Globus pallidus (tissue), 1 donor: ENCODE measurements around the gene RNF207.

Experiments used
- DNase-seq: peaks from one replicate; pipeline ENCODE4 v3.0.0-alpha.2; 2015; ENCODE audit warnings: low spot score

The RNF207 gene

DNA sequence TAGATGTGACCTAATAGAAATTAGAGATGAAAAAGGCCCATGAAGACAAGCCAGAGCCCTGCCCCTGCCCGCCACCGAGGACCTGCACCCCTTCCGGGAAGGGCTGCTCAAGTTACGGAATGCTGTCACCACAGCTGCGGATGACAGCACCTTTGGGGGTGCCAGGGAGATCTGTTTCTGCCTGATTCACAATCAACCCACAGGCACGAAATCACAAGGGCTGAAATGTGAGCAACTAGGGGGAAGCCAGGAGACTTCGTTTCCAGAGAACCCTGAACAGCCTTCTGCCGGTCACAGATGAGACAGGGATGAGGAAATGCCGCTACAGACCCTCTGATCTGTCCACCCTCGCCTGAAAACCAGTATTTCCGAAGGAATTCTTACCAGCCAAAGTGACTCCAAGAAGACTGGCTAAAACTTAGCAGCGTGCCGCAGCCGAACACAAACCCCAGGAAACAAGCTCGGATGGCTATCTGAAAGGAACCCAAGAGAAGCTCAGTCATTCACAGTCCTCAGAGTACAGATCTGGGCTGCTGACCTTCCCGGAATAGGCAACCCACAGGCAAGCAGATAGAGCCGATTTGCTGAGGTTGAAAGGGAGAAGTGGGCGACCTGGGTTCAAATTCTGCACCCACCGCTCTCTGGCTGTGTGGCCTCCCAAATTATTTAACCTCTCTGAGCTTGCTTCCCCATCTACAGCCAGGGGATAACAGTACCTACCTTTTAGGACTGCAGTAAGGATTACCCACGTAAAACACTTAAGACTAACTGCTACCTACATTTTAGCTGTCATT is 28.8 kb downstream of the RNF207 start:
- DNase-seq: no peak

DNA sequence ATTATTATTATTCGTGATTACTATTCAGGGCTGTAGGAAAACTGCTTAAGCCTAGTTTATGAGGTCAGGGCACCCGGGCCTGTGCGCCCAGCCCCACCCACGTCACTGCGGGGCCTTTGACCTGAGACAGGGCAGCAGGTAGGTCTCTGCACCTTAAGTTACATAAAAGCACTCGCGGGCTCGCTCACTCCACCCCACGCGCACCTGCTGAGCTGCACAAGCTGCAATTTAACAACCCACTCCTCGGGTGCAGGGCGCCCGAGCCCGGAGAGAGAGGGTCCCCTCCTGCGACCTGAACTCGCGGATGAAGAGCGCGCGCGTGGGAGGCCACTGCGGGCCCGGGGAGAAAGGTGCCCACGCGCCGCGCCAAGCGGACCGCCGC is 29.4 kb downstream of the RNF207 start:
- no peak for DNase-seq

DNA sequence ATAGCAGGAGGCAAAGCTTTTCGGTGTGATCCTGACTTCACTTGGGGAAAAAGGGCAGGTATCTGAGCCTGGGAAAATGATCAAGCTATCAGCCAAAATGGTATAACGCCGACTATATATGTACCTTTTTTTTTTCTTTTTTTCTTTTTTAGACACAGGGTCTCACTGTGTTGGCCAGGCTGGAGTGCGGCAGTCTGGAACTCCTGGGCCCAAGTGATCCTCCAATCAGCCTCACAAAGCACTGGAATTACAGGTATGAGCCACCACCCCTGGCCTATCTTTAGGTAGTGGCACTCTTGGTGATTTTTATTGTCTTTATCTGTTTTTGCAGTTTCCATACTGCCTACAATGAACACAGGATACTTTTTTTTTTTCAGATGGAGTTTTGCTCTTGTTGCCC is 31.2 kb downstream of the RNF207 start:
- DNase-seq: no peak

DNA sequence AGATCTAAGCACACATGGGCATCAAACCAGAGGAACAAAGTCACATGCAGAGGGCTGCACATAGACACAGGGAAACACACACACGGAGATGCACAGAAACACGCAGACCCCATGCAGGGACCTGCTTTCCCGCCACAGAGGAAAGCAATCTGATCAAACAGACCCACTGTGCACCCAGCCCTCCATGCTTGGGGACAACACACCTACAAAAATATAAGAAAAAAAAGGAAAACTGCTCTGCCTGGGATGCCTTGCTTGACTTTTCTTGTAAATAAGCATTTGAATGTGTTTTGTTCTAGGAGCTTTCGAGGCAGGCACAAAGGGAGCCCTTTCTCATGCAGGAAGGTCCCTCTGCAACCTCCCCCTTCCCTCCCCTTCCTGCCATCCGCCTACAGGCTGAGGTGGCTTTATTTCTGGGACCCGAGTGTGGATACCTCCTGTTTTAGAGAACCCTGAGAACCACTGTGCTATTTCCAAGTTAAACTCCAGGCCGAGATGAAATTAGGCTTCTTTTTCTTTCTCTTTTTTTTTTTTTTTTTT is 33.4 kb downstream of the RNF207 start:
- DNase-seq: no peak

DNA sequence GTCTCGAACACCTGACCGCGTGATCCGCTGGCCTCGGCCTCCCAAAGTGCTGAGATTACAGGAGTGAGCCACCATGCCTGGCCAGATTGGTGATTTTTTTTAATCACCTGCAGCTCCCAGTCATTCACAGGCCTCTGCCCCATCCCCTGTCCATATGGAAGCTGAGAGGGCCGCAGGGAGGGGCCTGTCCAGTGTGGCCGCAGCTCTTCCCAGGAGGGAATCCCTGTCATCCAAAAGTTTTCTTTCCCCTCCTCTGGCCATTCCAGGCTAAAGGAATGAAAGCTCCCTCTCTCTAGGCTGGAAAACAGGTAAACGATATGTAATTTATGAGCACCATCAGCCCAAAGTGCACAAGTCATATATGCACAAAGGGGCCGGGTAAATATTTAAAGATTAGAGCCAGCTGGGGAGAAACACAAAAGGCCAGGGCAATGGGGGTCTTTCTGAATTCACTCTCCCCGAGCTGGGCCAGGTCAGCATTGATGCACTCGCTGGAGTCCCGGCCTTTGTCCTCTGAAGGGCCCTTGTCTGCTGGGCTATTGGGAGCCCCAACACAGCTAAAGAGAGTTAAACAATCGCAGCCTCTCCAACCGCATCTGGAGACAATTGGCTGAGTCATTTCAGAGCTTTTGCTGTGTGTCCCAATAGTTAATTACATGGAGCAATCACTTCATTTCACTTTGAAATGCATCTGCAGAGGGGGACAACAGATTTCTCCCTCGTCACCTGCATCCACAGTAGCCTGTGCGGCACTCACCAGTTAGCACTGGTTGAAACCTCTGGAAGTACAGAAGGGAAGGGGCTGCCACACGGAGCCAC is 34.2 kb downstream of the RNF207 start:
- no peak for DNase-seq

DNA sequence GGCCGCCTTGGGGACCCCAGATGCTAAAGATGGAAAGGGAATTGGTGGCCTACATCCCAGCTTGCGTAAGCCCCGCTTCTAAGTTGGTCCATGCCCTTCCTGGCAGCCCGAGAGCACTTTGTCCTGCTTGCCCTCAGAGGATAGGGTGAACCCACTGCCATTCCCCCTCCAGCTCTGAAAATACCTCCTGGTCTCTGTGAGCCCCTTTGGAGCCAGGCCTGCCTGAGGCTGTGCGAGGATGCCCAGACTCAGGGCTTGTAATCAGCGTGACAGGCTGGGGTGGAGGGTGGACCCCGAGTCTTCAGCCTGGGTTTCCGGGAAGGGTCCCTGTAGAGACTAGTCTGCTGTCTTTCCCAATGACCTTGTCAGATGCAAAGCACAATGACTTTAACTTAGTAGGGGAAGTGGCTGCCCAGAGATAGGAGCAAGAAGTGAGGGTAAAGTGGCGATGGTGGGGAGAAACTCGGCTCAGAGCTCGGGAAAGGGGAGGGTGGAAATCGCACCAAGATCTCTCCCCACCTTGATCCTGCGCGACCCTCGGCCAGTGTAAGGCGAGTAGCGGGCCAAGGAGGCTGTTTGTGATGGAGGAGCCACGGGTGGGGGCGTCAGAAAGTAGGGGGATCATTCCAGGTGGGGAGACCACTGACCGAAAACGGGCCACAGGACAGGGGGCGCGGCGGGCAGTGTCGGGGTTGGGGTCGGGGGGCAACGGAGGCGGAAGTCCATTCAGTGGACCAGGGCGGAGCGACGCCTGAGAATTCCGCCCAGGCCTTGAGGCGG is 35.4 kb downstream of the RNF207 start:
- DNase-seq: no peak

DNA sequence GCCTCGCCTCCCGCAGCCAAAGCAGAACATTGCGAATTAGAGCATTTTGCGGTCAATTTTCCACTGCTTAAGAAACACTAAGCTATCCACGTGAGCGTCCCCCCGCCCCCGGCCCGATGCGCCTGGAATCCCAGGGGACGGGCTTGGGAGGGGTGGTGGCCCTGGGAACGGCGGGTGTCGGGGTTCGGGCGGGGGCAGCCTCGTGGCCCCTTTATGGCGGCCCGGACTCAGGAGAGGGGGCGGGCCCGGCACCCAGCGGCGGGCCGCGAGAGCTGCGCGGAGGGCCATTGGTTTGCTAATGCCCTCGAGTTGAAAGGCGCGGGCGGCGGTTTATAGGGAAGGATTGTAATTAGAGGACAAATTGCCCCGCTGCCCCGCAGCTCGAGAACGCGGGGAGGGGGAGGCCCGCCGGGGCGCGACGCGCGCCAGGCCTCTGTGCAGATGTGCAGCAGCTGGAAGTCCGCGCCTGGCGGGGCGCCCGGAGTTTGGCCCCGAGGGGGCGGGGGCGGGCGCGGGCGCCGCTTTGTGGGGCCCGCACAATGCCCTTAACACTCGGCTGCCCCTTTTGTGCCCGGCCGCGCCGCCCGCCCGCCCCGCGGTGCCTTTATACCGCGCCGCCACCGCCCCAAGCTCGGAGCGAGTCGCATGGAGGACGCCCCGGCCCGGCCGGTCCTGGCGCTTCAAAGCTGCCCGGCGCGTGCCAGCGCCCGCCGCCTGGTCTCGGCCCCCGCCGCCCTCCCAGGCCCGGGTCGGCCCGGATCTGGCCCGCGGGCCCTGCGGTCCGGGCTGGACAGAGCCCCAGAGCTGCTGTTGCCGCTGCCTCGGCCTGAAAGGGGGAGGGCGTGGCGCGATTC is 36.2 kb downstream of the RNF207 start:
- no peak for DNase-seq

DNA sequence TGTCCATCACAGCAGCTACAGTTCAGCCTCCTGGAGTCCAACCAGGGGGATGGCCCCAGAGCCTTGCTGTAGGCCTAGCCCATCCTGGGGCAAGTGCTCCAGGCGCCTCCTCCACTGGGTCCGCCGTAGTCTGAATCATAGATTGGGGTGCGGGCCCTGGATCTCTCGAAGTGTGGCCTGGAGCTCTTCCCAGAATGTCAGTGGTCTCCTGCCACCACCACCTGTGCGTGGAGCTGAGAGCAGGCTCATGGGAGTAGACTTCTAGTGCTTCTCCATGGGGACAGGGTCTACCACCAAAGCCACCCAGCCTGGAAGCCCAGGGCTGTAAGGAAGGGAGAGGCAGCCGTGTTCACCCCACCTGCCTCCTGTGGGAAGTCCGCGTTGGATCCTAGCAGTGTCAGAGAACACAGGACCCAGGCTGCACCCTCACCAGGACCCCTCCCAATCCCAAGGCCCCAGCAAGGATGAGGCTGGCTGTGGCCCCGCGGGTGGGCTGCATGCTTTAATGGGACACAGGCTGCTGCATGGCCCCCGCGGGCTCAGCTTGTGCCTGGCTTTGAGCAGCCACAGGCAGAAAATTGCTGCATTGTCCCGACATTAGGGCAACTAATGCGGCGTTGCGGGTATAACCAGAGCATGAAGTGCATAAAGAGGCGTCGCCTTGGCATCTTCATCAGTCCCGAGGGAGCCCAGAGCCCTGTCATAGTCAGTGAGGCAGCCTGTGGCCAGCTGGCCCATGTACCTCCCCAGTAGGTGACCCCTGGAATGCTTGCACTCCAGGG is 37.3 kb downstream of the RNF207 start:
- no peak for DNase-seq

DNA sequence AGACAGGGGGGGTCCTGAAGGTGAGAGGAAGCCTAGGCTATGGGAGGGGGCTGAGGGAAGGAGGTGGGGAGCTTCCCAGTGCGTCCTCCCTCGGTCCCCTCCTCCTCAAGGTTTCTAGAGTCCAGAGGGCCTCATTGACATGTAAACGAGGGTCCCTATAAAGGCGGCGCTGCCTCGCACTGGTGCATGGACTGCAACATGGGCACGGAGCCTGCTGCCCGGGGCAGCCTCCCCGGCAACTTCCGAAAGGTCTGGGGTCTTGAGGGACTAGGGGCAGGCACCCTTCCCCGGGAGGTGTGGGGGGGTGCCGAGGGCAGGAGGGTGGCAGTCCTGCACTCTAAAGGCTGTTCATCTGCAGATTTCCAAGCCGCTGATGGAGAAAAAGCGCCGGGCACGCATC is 38.1 kb downstream of the RNF207 start, which contains the start of gene HES3:
TSS of gene HES3 (plus strand) at position 187 of the 400 bp plus-strand sequence. CDS start at position 374, 187 bp downstream.
- no peak for DNase-seq

DNA sequence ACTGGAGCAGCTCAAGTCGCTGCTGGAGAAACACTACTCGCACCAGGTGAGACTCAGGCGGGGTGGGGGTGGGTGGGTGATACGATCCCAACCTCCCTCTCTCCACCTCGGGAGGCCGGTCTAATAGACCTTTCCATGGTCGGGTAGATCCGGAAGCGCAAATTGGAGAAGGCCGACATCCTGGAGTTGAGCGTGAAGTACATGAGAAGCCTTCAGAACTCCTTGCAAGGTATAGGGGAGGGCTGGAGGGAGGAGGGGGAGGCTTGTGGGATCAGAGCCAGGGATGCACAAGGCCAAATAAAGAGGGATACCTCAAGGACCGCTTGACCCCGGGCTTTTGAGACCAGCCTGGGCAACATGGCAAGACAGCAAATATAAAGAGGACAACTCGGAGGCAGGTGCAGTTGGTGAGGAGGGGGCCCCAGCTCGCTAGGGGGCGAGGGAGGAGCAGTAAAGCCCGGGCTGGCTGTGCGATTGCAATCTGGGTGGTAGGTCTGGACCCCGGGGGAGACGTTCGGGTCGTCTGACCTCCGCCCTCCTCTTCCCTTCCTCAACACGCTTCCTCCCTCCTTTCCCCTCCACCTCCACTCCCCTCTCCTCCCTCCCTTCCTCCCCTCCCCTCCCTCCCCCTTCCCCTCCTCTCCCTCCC is 38.6 kb downstream of the RNF207 start:
- no peak for DNase-seq

DNA sequence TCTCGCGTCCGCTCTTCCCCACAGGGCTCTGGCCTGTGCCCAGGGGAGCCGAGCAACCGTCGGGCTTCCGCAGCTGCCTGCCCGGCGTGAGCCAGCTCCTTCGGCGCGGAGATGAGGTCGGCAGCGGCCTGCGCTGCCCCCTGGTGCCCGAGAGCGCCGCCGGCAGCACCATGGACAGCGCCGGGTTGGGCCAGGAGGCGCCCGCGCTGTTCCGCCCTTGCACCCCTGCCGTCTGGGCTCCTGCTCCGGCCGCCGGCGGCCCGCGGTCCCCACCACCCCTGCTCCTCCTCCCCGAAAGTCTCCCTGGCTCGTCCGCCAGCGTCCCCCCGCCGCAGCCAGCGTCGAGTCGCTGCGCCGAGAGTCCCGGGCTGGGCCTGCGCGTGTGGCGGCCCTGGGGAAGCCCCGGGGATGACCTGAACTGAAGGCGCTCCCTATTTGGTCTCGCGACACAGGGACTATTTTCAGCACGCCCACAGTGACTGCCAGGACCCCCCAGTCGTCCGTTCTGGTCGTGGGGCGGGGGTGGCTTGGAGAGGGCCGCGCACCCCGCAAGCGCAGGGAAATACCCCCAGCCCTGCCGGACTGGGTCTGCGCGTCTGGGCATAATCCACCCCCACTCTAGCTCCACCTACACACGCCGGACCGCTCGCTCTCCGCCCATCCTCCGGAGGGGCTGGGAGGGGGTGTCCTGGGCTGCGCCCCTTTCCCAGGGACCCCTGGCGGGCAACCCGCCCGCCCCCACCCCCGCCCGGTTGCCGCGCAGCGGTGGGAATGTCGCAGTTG is 39.4 kb downstream of the RNF207 start:
- DNase-seq: peak; percentile 62

DNA sequence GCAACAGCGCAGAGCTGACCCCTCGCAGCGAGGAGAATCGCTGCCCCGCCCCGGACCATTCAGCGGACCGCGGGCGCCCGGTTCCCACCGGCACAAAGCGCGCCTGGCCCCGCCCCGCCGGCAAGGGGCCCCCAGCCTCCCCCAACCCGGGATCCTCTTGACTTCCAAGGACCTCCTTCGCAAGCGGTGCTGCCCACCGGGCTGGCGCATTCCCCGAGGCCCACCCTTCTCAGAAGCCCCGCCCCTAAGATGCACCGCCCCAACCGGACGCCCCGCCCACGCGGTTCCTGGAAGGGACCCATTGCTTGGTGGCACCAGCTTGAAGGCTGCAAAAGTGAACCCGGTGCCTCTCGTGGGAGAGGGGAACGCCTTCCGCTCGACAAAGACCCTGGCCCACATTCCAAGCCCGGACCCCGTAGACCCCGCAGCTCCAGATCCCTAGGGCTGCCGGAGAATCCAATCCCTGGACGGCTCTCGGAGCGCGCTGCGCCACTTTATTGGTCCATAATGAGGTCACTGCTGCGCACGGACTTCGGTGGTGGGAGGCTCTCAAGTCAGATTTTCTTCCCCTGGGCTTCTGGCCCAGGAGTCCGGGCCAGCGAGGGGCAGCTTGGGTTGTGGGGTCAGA is 40.1 kb downstream of the RNF207 start:
- DNase-seq: no peak

DNA sequence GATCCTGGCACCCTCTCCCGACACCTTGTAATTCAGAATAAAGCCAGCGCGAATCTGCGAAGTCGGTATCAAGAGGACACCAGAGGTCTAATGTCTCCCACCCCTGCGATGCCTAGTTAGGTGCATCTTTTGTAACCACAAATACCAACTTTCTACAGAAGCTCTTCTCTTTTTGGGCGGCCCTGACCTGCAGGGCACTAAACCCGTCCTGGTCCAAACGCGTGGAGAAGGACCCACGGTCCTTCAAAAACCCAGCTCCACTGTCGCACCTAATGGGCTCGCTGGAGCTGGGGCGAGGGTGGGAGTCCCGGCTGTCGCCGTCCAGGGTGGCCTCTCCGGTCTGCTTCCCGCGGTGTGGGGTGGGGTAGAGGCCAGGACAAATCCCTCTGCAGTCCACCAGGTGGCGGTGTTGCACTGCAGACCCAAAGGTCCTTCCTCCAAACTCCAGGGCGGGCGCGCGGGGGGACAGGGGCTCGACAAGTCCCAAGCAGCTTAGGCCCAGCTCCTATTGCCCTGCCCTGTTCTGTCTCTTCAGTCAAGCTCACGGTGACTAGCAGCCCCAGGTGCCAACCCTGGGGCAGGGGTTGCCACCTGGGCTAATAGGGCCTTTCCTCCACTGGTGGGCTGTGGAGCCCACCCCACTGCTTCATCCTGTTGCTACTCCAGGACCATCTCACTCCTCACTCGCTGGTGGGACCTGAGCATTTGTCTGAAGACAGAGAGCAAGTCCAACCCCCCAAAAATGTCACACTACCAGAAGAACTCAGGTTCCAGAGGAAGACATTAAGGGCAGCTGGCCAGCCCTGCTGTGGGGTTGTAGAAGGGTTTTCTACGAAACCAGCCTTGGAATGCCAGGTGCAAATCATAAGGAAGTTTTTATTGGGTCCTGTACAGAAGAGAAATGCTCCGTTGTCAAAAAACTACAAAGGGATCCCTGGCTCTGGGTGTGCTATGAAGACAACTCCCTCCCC is 40.9 kb downstream of the RNF207 start:
- DNase-seq: peak; percentile 58

DNA sequence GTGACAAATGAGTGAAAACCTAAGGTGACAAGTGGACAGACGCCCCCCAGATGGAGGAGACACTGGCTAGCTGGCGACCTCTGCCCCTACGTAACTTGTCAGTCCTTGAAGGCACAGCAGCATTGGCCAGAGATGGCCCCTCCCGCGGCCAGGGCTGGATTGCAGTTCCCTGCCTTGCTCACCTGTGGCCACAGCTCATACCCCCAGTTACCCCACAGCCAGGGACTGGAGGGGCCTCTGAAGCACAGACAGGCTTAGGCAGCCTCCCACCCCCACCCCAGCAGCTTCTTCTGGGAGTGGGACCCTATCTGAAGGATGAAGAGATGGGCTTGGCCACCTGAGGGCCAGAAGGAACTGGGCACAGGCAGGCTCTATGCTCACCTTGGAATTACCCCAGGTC is 41.7 kb downstream of the RNF207 start:
- no peak for DNase-seq

DNA sequence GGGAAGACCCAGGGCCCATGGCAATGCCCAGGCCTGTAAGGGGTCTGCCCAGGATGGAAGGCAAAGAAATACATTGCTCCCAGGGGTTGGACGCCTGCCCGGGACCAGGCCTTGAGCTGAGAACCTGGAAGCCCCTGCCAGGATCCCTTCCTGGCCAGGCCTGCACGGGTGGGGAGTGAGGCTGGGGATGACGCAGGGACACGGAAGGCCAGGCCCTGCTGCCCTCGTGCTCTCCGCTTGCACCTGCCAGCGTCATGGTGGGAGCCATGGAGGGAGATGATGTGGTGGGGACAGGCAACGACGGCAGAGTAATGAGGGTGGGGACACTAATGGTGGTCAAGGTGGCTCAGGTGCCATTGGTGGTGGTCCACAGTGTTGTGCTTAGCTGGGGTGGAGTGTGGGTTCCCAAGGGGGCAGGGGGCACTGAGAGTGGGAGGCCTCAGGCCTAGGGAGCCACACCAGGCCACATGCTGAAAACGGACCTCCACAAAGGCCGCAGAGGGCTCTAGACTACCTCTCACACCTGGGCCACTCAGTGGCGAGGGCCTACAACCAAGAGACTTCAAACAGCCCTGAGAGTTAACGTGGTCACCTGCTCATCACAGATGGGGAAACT is 42.4 kb downstream of the RNF207 start:
- DNase-seq: no peak

DNA sequence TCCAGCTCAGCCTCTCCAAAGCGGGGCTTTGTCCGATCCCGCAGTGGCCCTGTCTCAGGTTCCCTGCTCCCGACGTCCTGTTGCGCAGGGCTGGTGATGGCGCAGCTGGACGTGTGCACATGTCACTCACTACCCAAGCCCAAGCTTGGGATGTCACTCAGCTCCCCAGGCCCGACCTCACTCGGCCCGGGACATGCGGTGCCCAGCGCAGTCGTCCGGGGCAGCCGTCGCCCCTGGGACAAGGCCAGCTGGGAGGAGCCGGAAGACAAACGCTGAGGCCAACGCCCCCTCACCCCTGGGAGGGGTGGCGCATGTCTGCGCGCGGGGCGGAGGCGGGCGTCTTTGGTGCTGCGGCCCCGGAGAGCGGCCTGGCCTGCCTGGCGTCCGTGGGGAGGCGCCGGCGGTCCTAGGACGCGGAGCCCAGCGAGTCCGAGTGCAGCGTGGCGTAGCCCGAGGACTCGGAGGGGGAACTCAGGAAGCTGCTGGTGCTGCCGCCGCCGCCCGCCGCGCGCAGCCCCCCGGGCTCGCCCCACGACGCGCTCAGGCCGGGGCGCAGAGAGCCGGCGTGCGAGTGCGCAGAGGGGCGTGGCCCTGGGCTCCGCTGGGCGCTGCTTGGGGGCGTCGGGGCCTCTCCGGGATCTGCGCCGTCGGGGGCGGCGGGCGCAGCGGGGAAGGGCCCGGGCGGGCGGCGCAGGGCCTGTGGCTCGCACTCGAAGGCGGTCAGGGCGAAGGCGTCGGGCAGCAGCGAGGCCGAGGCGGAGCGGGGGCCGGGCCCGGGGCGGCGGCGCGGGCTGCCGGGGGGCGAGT is 43.2 kb downstream of the RNF207 start:
- no peak for DNase-seq
